CD4-positive, alpha-beta T cell treated with Interleukin-4 for 4 hours (primary cell): Measurements from ENCODE around the gene MAP1A.
"Not testable (repeated sequence)": the region's sequence is repeated elsewhere in the genome, so short reads cannot be mapped to it uniquely, and the experiment has no call there.

Source experiments
- DNase-seq: peaks from one replicate; pipeline ENCODE4 v3.0.0-alpha.2; 2020

MAP1A gene

DNA sequence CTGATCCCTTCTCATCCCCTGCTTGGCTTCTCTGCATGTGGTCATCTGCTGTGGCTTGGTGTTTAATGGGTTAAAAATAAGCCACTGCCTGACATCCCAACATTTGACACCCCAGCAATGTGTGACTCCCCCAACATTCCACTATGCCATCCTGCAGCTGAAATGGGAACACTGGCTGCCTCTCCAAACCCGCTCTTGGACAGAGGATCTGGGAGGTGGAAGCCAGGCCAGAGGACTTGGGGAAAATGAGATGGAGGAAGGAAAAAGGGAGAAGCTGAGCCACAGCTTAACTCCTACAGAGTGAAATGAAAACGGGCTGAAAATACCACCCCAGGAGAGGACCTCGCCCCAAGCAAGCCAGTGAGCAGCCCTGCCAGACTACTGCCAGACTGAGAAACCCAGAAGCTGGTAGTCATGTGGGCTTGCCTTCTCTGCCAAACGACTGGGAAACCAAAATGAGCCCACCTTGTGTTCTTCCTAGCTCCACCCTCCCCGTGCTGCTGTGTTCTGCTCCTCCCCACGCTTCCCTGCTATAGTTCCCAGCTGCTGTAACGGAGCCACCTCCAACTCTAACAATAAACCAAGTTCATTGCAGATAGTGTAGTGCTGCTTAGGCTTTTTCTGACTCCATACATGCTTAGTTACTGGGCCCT is 13.7 kb downstream of the MAP1A start:
- no peak for DNase-seq

DNA sequence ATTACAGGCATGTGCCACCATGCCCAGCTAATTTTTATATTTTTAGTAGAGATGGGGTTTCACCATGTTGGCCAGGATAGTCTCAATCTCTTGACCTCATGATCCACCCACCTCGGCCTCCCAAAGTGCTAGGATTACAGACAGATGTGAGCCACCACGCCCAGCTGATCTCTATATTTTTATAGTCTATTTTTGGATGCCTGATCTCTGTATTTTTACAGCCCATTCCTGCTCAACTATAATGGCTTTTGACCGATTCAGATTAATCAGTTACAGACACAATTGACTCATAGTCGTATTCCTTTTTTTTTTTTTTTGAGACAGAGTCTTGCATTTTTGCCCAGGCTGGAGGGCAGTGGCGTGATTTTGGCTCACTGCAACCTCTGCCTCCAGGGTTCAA is 15.4 kb downstream of the MAP1A start:
- not testable (repeated sequence) for DNase-seq

DNA sequence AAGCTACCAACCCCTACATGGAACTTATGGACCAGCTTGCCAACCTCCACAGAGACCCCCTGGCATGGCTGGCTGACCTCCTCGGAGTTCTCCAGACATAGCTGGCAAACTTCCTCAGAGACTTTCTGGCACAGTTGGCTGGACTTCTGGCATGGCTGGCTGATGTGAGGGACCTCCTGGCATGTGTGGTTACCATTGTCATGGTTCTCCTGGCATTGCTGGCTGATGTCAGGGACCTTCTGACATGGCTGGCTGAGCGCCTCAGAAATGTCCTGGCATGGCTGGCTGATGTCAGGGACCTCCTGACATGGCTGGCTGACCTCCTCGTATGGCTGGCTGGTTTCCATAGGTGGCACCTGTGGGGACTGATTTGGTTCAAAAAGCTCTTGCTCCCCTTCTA is 17.5 kb downstream of the MAP1A start:
- DNase-seq: no peak

DNA sequence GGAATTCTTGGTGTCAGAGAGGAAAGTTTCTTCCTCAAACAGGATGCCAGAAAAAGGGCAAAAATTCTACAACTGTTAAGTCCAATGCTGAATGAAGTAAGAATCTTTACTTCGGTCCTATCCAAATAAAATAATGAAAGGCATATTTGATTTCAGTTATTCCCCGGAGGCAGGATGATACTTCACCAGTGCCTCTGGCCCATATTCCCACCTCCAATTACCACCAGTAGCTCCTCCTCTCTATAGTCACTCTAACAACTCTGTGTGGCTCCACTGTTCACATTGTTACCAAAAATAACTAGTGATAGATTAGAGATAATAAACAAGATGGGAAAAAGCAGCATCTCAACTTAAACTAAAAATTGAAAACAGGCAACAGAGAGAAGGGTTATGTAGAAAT is 20.7 kb downstream of the MAP1A start:
- no peak for DNase-seq

DNA sequence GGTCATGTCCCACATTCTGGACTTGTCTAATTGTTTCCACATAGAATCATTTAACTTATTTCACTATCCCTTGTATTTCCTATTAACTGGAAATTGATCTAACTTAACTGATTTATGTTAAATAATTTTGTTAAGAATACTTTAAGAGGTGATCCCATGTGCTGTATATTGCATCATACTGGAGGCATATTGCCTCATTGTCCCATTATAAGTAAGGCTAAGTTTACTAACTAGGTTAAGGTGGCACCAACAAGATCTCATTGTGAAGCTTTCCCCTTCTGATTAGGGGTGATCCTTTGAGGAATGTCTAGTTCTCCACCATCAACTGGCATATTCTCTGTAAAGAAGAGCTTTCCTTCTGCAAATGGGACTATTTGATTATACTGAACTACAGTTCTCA is 24.4 kb downstream of the MAP1A start:
- DNase-seq: no peak

DNA sequence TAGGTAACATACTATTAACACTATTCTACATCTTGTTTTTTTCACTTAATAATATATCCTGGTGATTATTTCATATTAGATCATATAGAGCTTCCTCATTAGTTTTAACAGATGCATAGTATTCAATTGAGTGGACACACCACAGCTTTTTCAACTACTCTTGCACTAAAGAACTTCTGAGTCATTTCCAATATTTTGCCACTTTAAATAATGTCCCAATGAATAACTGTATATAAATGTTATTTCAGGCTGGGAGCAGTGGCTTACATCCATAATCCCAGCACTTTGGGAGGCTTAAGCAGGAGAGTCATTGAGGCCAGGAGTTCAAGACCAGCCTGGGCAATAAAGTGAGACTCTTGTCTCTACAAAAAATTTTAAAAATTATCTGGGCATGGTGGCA is 26.9 kb downstream of the MAP1A start:
- no peak for DNase-seq

DNA sequence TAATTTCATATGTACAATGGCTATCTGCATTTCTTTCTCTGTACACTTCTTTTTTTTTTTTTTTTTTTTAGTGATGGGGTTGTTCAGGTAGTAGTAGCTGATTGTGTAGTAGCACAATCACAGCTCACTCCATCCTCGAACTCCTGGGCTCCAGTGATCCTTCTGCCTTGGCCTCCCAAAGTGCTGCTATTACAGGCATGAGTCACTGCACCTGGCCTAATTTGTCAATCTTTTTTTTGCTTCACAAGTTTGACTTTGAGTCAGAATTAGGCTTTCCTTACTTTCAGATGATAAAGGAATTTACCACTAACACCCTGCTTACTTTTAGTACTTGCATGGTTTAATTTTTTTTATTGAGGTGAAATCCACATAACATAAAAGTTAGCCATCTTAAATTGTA is 28.0 kb downstream of the MAP1A start:
- DNase-seq: no peak

DNA sequence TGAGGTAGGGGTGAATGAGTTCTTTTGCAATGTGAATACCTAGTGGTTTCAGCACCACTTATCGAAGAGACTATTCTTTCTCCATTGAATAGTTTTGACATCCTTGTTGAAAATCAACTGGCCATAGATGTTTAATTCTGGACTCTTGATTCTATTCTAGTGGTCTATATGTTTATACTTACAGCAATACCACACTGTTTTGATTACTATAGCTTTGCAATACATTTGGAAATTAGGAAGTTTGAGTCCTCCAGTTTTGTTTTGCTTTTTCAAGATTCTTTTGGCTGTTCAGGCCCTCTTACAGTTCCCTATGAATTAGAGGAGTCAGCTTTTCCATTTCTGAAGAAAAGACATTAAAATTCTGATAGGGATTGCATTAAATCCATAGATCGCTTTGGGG is 30.1 kb downstream of the MAP1A start:
- DNase-seq: no peak

DNA sequence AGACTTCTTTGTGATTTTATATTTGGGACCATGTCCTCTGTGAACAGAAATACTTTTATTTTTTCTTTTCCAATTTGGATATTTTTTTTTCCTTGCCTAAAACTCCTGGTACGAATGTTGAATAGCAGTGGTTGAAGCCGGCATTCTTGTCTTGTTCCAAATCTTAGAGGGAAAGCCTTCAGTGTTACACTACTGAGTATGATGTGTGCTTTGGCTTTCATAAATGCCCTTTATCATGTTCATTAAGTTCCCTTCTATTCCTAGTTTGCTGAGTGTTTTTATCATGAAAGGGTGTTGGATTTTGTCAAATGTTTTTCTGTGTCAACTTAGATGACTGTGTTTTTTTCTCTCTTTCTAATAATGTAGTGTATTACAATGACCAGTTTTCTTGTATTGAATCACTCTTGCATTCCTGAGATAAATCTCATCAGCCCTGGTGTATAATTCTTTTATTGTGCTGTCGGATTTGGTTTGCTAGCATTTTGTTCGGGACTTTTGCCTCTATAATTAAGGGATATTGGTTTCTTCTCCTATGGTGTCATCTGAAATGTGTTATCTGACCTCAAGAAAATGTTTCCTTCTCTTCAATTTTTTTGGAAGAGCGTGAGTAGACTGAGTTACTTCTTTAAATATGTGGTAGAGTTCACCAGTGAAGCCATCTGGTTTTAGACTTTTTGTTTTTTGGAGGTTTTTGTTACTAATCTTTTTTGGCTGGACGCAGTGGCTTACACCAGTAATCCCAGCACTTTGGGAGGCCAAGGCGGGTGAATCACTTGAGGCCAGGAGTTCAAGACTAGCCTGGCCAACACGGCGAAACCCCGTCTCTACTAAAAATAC is 33.3 kb downstream of the MAP1A start:
- DNase-seq: no peak

DNA sequence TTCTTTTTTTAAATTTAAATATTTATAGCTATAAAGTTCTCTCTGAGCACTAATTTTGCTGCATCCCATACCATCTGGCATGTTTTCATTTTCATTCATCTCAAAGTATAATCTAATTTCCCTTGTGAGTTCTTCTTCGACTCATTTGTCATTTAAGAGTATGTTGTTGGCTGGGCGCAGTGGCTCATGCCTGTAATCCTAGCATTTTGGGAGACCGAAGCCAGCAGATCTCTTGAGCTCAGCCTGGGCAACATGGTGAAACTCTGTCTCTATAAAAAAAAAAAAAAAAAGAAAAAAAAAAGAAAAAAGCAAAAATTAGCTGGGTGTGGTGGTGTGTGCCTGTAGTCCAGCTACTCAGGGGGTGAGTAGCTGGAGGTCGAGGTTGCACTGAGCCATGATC is 34.8 kb downstream of the MAP1A start:
- no peak for DNase-seq

DNA sequence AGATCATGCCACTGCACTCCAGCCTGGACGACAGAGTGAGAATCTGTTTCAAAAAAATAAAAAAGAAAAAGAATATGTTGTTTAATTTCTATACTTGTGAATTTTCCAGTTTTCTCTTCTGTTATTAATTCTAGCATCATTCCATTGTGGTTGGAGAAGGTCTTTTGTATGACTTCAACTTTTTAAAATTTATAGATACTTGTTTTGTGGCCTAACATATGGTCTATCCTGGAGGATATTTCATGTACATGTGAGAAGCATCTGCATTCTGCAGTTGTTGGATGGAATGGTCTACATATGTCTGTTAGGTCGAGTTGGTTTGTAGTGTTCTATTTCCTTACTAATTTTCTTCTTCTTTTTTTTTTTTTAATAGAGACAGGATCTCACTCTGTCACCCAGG is 35.6 kb downstream of the MAP1A start:
- no peak for DNase-seq

DNA sequence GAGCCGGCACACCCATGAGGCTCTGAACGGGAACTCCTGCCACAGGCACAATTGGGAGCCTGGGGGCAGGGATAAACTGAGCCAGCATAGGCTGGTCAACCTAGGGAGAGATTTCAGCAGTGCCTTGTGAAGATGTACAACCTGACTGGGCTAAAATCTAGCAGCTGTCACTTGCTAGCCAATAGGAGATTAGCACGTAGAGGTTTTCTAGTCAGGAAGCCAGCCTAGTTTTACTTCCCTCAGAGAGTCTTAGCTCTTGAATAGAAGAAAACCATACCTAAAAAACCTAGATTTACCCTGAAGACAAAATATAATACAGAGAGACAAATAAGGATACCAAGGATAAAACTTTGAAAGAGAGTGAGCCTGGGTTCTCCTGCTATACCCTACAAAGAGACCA is 45.3 kb downstream of the MAP1A start:
- DNase-seq: not testable (repeated sequence)

DNA sequence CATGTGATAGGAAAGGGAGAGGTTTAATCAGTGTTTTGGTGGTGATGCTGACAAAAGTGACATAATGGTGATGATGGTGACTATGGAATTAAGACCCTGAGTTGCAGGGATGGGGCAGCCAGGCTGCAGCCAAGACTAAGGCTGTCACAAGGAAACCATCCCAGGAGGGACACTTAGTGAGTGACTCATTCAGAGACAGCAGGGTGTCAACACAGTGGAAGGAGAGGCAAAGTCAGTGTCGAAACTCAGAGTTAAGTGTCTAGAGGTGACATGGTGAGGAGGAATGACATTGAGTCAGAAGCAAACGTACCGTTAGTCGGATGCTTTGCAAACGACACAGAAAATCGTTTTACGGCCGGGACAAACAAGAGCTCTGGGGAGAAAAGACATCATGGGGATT is 46.4 kb downstream of the MAP1A start:
- DNase-seq: not testable (repeated sequence)

DNA sequence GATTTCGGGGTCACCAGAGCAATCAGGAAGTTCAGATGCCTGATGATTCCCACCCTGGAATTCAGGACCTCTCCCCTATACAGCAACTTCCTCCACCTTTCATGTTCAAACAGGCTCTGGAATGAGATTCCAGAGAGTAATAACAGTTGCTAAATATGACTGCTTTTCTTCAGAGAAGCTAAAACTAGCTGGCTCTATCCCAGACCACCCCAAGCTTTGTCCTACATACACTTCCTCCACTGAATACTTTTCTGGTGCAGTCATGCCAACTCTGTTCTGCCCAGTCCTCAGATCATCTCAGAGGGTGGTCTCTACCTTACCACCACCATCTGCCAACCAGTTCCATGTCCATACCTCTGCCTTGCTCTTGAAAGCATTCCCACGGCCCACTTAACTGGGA is 49.2 kb downstream of the MAP1A start:
- not testable (repeated sequence) for DNase-seq

DNA sequence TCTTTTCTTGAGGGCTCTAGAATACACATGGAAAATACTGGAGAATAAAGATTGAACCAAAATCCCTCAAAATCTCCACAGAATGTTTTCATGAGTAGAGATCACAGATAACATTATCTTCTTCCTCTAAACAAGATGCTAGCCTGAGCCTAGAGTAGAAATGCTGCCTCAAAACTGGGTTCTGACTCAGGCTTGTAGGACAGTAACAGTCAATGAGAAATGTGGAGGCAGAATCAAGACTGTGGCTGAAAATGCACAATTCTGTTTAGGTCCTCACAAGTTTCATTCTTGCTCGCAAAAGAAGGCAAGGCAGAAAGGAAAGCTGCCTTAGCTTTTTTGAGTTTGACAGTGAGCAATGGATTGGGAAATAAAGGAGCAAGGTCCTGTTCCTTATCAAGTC is 57.2 kb downstream of the MAP1A start:
- DNase-seq: not testable (repeated sequence)
